CD4-positive, alpha-beta T cell treated with Interleukin-4 for 1 hour (primary cell): ENCODE measurements around the gene GSTP1.
"Not testable (repeated sequence)": the region's sequence is repeated elsewhere in the genome, so short reads cannot be mapped to it uniquely, and the experiment has no call there.

Experiments
- DNase-seq, 2 donors: peaks; one replicate each; pipeline ENCODE4 v3.0.0-alpha.2; 2020 to 2022

Gene GSTP1

GRCh38 chr11:67564230-67564629 lies 19.4 kb upstream of the GSTP1 start:
- no peak for DNase-seq

GRCh38 chr11:67571443-67571842 lies 12.2 kb upstream of the GSTP1 start:
- DNase-seq = no peak

GRCh38 chr11:67572305-67572704 lies 11.3 kb upstream of the GSTP1 start:
- no peak for DNase-seq

GRCh38 chr11:67572747-67573419 lies 10.7 kb upstream of the GSTP1 start:
- DNase-seq = peak; percentile 43 to 54

- DNase-seq = no peak
These were observed 8.7 kb upstream of the GSTP1 start for GRCh38 chr11:67574938-67575337.

GRCh38 chr11:67576735-67577475 lies 6.7 kb upstream of the GSTP1 start:
- no peak for DNase-seq

GRCh38 chr11:67577951-67578350 lies 5.7 kb upstream of the GSTP1 start:
- DNase-seq = no peak

- no peak for DNase-seq
These were observed 2.1 kb upstream of the GSTP1 start for GRCh38 chr11:67581469-67581868.

- no peak for DNase-seq
These were observed 1.6 kb upstream of the GSTP1 start for GRCh38 chr11:67582011-67582410.

GRCh38 chr11:67584205-67584880 lies 731 bp downstream of the GSTP1 start:
- DNase-seq = peak; percentile 24 to 55

GRCh38 chr11:67584881-67585873 lies 1.6 kb downstream of the GSTP1 start:
- no peak for DNase-seq

- DNase-seq = no peak
These were observed 2.3 kb downstream of the GSTP1 start for GRCh38 chr11:67585911-67586310.

- DNase-seq = no peak
These were observed 3.1 kb downstream of the GSTP1 start for GRCh38 chr11:67586568-67587250.

GRCh38 chr11:67588136-67588503 lies 4.5 kb downstream of the GSTP1 start:
- no peak for DNase-seq

GRCh38 chr11:67588899-67589415 lies 5.3 kb downstream of the GSTP1 start:
- not testable (repeated sequence) for DNase-seq

- no peak for DNase-seq
These were observed 9.4 kb downstream of the GSTP1 start for GRCh38 chr11:67592880-67593564.

- no peak for DNase-seq
These were observed 9.9 kb downstream of the GSTP1 start for GRCh38 chr11:67593565-67593905.

- DNase-seq = no peak
These were observed 10.9 kb downstream of the GSTP1 start for GRCh38 chr11:67594480-67594879.

GRCh38 chr11:67596753-67597300 lies 13.2 kb downstream of the GSTP1 start:
- DNase-seq = no peak

- DNase-seq = not testable (repeated sequence)
These were observed 13.8 kb downstream of the GSTP1 start for GRCh38 chr11:67597458-67597857.

- not testable (repeated sequence) for DNase-seq
These were observed 14.4 kb downstream of the GSTP1 start for GRCh38 chr11:67597963-67598362.
